ENCODE measurements around the gene IRAK2.

GRCh38 chr3:10260211-10260701, 95.5 kb downstream of the IRAK2 start:
- TF ChIP-seq, protein P1, sequence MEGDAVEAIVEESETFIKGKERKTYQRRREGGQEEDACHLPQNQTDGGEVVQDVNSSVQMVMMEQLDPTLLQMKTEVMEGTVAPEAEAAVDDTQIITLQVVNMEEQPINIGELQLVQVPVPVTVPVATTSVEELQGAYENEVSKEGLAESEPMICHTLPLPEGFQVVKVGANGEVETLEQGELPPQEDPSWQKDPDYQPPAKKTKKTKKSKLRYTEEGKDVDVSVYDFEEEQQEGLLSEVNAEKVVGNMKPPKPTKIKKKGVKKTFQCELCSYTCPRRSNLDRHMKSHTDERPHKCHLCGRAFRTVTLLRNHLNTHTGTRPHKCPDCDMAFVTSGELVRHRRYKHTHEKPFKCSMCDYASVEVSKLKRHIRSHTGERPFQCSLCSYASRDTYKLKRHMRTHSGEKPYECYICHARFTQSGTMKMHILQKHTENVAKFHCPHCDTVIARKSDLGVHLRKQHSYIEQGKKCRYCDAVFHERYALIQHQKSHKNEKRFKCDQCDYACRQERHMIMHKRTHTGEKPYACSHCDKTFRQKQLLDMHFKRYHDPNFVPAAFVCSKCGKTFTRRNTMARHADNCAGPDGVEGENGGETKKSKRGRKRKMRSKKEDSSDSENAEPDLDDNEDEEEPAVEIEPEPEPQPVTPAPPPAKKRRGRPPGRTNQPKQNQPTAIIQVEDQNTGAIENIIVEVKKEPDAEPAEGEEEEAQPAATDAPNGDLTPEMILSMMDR (IDR thresholded peaks at IDR 0.05), result no peak
- no peak for TF ChIP-seq POLR2A (IDR thresholded peaks at IDR 0.05)
- TF ChIP-seq POLR2AphosphoS5 (IDR thresholded peaks at IDR 0.05), result no peak
